Measurements from ENCODE around the gene RPP38. TPM values are rescaled to one million over a fixed set of nuclear protein-coding genes. Genes with fewer than 3 reads are reported as not detected.

Gene RPP38
- total RNA-seq, 1 donor = 10.7 TPM

- DNase-seq (ENCODE audit: low read depth) = no peak
- no peak for TF ChIP-seq CTCF (IDR thresholded peaks at IDR 0.05; ENCODE audit: insufficient read depth, low read length)
- H3K4me3 ChIP-seq (ENCODE audit: low read depth, low read length) = no peak overlapping the region
Measured at GRCh38 chr10:15136129-15137035, 39.2 kb downstream of the RPP38 start.

GRCh38 chr10:15137036-15137359 is 39.8 kb downstream of the RPP38 start:
- no peak overlapping the region for H3K4me3 ChIP-seq (ENCODE audit: low read depth, low read length)
- TF ChIP-seq CTCF (IDR thresholded peaks at IDR 0.05; ENCODE audit: insufficient read depth, low read length) = no peak
- peak; percentile 44 for DNase-seq (ENCODE audit: low read depth)

- no peak for TF ChIP-seq CTCF (IDR thresholded peaks at IDR 0.05; ENCODE audit: insufficient read depth, low read length)
- DNase-seq (ENCODE audit: low read depth) = peak; percentile 63
- H3K4me3 ChIP-seq (ENCODE audit: low read depth, low read length) = no peak overlapping the region
Measured at GRCh38 chr10:15137636-15138035, 40.5 kb downstream of the RPP38 start.

GRCh38 chr10:15140698-15141097 is 43.5 kb downstream of the RPP38 start:
- no peak for TF ChIP-seq CTCF (IDR thresholded peaks at IDR 0.05; ENCODE audit: insufficient read depth, low read length)
- no peak for DNase-seq (ENCODE audit: low read depth)
- H3K4me3 ChIP-seq (ENCODE audit: low read depth, low read length) = no peak overlapping the region

GRCh38 chr10:15141136-15142054 is 44.2 kb downstream of the RPP38 start:
- peak; percentile 36 for DNase-seq (ENCODE audit: low read depth)
- no peak overlapping the region for H3K4me3 ChIP-seq (ENCODE audit: low read depth, low read length)
- no peak for TF ChIP-seq CTCF (IDR thresholded peaks at IDR 0.05; ENCODE audit: insufficient read depth, low read length)

GRCh38 chr10:15144788-15145187 is 47.6 kb downstream of the RPP38 start:
- no peak for TF ChIP-seq CTCF (IDR thresholded peaks at IDR 0.05; ENCODE audit: insufficient read depth, low read length)
- peak; percentile 55 for DNase-seq (ENCODE audit: low read depth)

More at GRCh38 chr10:15144788-15145187, 47.6 kb downstream of the RPP38 start:
- no peak overlapping the region for H3K4me3 ChIP-seq (ENCODE audit: low read depth, low read length)
